Naive thymus-derived CD4-positive, alpha-beta T cell (primary cell): ENCODE data around the gene C2orf66. TPM values are rescaled to one million over a fixed set of nuclear protein-coding genes. Genes with fewer than 3 reads are reported as not detected.

ENCODE experiments used
- ATAC-seq: fragments of 150-1000 bp; cut with Tn5 transposase; 2 replicates; pipeline ENCODE4 v1.10.0; 2021; ENCODE audit warnings: mild to moderate bottlenecking, moderate library complexity
- CTCF ChIA-PET: fragments of 350-600 bp; sonication (Branson Sonifier 250); formaldehyde crosslinking; loops from one replicate; lab custom pipeline; 2021; ENCODE audit warnings: antibody characterized with exemption; lab: Charles Lee
- POLR2A ChIA-PET: fragments of 350-600 bp; sonication (Branson Sonifier 250); formaldehyde crosslinking; loops from one replicate; lab custom pipeline; 2021; ENCODE audit warnings: antibody characterized with exemption, inconsistent platforms; lab: Charles Lee
- DNase-seq, 9 donors: peaks; one replicate each; pipeline versions ENCODE4 v3.0.0 to v3.0.0-alpha.2; 2020 to 2022; ENCODE audit warnings: mixed read lengths in 1 of 9
- H3K27ac ChIP-seq: one replicate; pipeline ENCODE4 v1.7.0; 2013; ENCODE audit warnings: mild to moderate bottlenecking, low read depth, low read length, moderate library complexity
- H3K27me3 ChIP-seq, 2 donors: one replicate each; pipeline ENCODE4 v1.7.0; 2013; ENCODE audit warnings: low read length in 2 of 2, mild to moderate bottlenecking in 2 of 2, moderate library complexity in 2 of 2; ENCODE audit not compliant: control insufficient read depth in 2 of 2, insufficient read depth in 2 of 2
- H3K36me3 ChIP-seq, 3 experiments: 1 replicate in 2 of 3; 2 replicates in 1 of 3; pipeline ENCODE4 v1.7.0; 2013; ENCODE audit warnings: low read length in 3 of 3, mild to moderate bottlenecking in 3 of 3, moderate library complexity in 1 of 3; ENCODE audit not compliant: insufficient read depth in 3 of 3, control insufficient read depth in 2 of 3
- H3K4me1 ChIP-seq, 2 donors: one replicate each; pipeline ENCODE4 v1.7.0; 2013; ENCODE audit warnings: low read length in 2 of 2, mild to moderate bottlenecking in 2 of 2, moderate library complexity in 1 of 2; ENCODE audit not compliant: control insufficient read depth in 2 of 2, insufficient read depth in 2 of 2
- H3K4me3 ChIP-seq: 2 replicates; pipeline ENCODE4 v1.7.0; 2013; ENCODE audit warnings: mild to moderate bottlenecking, low read length
- H3K9me3 ChIP-seq, 3 experiments: 1 replicate in 2 of 3; 2 replicates in 1 of 3; pipeline ENCODE4 v1.7.0; 2013; ENCODE audit warnings: low read length in 3 of 3; ENCODE audit not compliant: control insufficient read depth in 2 of 3
- H3K27ac Mint-ChIP-seq, 9 donors: one replicate each; pipeline ENCODE4 v1.8.0; 2020 to 2022; ENCODE audit warnings: mixed read lengths in 9 of 9, mild to moderate bottlenecking in 8 of 9, moderate library complexity in 5 of 9, inconsistent platforms in 2 of 9
- H3K27me3 Mint-ChIP-seq, 5 donors: one replicate each; pipeline ENCODE4 v1.8.0; 2021 to 2022; ENCODE audit warnings: mixed read lengths in 5 of 5, mild to moderate bottlenecking in 1 of 5
- H3K36me3 Mint-ChIP-seq, 5 donors: one replicate each; pipeline ENCODE4 v1.8.0; 2020 to 2022; ENCODE audit warnings: mixed read lengths in 5 of 5, mild to moderate bottlenecking in 3 of 5, inconsistent platforms in 1 of 5
- H3K4me1 Mint-ChIP-seq, 7 donors: one replicate each; pipeline ENCODE4 v1.8.0; 2020 to 2022; ENCODE audit warnings: mixed read lengths in 7 of 7, mild to moderate bottlenecking in 3 of 7, inconsistent platforms in 1 of 7
- H3K4me3 Mint-ChIP-seq, 10 donors: one replicate each; pipeline ENCODE4 v1.8.0; 2020 to 2022; ENCODE audit warnings: mild to moderate bottlenecking in 10 of 10, mixed read lengths in 10 of 10, moderate library complexity in 6 of 10, inconsistent platforms in 2 of 10
- H3K9me3 Mint-ChIP-seq, 11 donors: one replicate each; pipeline ENCODE4 v1.8.0; 2020 to 2022; ENCODE audit warnings: mixed read lengths in 11 of 11, mild to moderate bottlenecking in 4 of 11, inconsistent platforms in 1 of 11, moderate library complexity in 1 of 11
- intact Hi-C, 2 donors: fragments of 100-400 bp; cut with micrococcal nuclease; formaldehyde crosslinking; loops; one replicate each; pipeline ENCODE4 v1.15.1; 2023
- polyA plus RNA-seq, 2 donors: library from polyadenylated mRNA; unstranded; fragments of 300-500 nt; fragmentation: Illumina TruSeq; gene quantifications; one replicate each; pipeline ENCODE4 v1.2.3, GENCODE V29; 2021
- total RNA-seq, 6 experiments: library from RNA in 5 of 6; stranded (reverse) in 5 of 6; gene quantifications; 1 replicate in 5 of 6; 2 replicates in 1 of 6; pipeline ENCODE4 v1.2.3 and lab custom pipeline; 2021 to 2026

Gene C2orf66
- total RNA-seq = under 1 TPM in 1 of 5 experiments, not detected in 4; 0.53 TPM
- not detected for polyA plus RNA-seq
- total RNA-seq (lab: John Stamatoyannopoulos, UW) = not detected

DNA sequence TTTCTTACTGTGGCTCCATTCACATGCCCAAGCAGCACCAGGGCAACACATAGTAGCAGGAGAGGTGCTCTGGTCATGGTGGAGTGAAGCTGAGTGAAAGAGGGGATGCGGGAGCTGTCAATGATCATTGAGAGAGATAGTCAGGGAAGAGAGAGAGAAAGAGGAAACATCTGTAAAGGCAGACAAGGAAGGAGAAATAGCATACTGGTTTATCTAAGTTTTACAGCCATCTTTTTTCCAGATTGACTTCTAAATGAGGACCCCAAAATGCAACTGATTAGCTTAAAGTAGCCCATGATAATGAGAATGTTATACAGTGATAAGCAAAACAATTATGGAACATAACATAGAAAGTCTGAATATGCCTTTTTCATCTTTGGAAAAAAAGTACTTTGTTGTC, at the start of gene C2orf66:
TSS of gene C2orf66 (minus strand) at position 96 of the 400 bp plus-strand sequence. CDS start at position 77, 19 bp downstream.
- H3K27ac ChIP-seq = no peak within 1 kb of the TSS
- peaks cover 0 to 8% (median 0%) of the 10 kb centered on the region in 5 donors for H3K36me3 Mint-ChIP-seq
- no peak within 1 kb of the TSS for H3K27ac Mint-ChIP-seq
- ChIA-PET CTCF (no interaction called here), POLR2A (no interaction called here)
- no peaks in the 10 kb centered on the region for H3K27me3 ChIP-seq
- intact Hi-C loops = no loop called here
- peaks cover 24 to 49% (median 32%) of the 10 kb centered on the region in 5 donors for H3K27me3 Mint-ChIP-seq
- no peak within 1 kb of the TSS for H3K4me3 ChIP-seq
- ATAC-seq (no peak), DNase-seq (no peak)
- H3K9me3 ChIP-seq = no peaks in the 10 kb centered on the region
- H3K36me3 ChIP-seq = no peaks in the 10 kb centered on the region
- H3K4me3 Mint-ChIP-seq = no peak within 1 kb of the TSS
- peaks cover 0 to 4% (median 0%) of the 10 kb centered on the region in 7 donors for H3K4me1 Mint-ChIP-seq
- peaks cover 0 to 8% (median 4%) of the 10 kb centered on the region in 11 donors for H3K9me3 Mint-ChIP-seq
- H3K4me1 ChIP-seq = no peaks in the 10 kb centered on the region

DNA sequence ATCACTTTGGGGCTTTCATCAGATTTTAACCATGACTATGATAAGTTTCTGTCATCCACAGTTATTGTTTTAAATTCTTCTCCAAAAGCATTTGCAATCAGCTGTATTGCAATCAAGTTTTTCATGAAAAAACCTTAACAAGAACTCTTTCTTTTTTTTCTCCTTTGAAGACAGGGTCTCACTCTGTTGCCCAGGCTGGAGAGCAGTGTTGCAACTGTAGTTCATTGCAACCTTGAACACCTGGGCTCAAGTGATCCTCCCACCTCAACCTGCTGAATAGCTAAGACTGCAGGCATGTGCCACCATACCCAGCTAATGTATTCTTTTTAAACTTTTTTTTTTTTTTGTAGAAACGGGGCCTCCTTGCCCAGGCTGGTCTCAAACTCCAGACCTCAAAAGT, 45.5 kb upstream of the C2orf66 start:
- Histone ChIP-seq H3K36me3 (no peaks in the 10 kb centered on the region), H3K9me3 (peaks cover 0 to 6% (median 0%) of the 10 kb centered on the region in 3 experiments), H3K27me3 (no peaks in the 10 kb centered on the region), H3K4me3 (no peak overlapping the region), H3K27ac (no peak overlapping the region), H3K4me1 (no peaks in the 10 kb centered on the region)
- H3K36me3 Mint-ChIP-seq = peaks cover 6 to 34% (median 30%) of the 10 kb centered on the region in 5 donors
- CTCF ChIA-PET = no interaction called here
- H3K27me3 Mint-ChIP-seq = no peaks in the 10 kb centered on the region
- peaks cover 0 to 15% (median 8%) of the 10 kb centered on the region in 11 donors for H3K9me3 Mint-ChIP-seq
- no peak for ATAC-seq
- intact Hi-C loops = no loop called here
- POLR2A ChIA-PET = no interaction called here
- H3K4me3 Mint-ChIP-seq = no peak overlapping the region
- no peak overlapping the region for H3K27ac Mint-ChIP-seq
- peaks cover 0 to 22% (median 0%) of the 10 kb centered on the region in 7 donors for H3K4me1 Mint-ChIP-seq
- no peak for DNase-seq

DNA sequence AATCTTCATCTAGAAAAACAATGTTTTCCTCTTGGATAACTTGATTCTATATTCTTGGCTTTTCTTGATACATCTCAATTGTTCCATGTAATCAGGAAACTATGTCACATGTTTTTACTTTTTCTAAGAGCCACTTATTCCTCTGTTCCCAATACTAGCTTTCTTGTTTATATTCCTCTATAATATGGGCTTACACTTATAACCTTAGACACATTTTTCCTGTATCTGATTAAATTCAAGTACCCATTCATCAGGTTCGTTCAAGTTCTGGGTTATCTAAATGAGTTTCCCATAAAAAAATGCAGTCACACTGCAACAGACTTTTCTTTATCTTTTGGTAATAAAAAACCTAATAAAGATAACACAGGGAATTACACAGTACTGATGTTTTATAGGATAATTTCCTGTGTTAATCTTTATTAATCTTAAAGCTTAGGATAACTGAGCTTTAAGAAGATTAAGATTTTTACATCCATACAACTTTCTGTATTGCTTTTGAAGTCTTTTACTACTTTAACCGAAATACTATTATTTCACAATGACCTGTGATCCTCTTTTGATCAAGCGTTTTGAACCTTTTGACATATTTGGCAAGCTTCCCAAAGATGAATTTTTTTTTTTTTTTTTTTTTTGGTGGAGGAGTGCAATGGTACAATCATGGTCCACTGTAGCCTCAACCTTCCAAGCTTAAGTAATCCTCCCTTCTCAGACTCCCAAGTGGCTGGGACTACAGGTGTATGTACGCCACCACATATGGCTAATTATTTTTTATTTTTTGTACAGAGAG, 44.3 kb upstream of the C2orf66 start:
- Histone ChIP-seq H3K4me1 (no peaks in the 10 kb centered on the region), H3K9me3 (no peaks in the 10 kb centered on the region), H3K27ac (no peak overlapping the region), H3K4me3 (no peak overlapping the region), H3K27me3 (no peaks in the 10 kb centered on the region), H3K36me3 (no peaks in the 10 kb centered on the region)
- Mint-ChIP-seq H3K4me3 (no peak overlapping the region), H3K27me3 (no peaks in the 10 kb centered on the region), H3K4me1 (peaks cover 0 to 22% (median 0%) of the 10 kb centered on the region in 7 donors), H3K27ac (peak overlapping the region in 2 of 9 donors; percentile 64 to 66), H3K9me3 (peaks cover 0 to 4% (median 2%) of the 10 kb centered on the region in 11 donors), H3K36me3 (peaks cover 3 to 24% (median 19%) of the 10 kb centered on the region in 5 donors)
- ChIA-PET CTCF (interaction anchor here (0.7 kb wide), 1 partner anchor 74 kb away, joined by 4 read pairs; no protein-coding TSS in a partner anchor), POLR2A (interaction anchor here (0.6 kb wide), 1 partner anchor 71 kb away, joined by 4 read pairs; no protein-coding TSS in a partner anchor)
- intact Hi-C loops = no loop called here
- DNase-seq (no peak), ATAC-seq (no peak)

DNA sequence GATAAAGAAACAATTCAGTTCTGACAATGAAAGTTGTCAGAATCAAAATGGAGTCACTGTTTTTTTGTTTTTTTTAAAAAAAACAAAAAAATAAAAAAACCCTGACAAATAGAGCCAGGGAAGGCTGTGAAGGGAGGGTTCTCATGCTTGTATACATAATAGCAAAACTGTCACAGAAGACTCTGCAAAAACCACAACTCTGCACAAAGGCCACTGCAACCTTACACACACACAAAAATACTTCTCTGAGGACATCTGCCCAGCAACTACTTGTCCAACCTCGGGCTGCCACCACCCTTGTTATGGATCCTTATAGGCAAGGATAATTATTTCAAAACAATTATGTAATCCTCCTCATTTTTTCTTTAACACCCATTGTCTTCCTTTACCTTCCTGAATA, 41.9 kb upstream of the C2orf66 start:
- H3K4me3 Mint-ChIP-seq = no peak overlapping the region
- H3K9me3 ChIP-seq = no peaks in the 10 kb centered on the region
- no peaks in the 10 kb centered on the region for H3K27me3 ChIP-seq
- ATAC-seq = no peak
- no peak for DNase-seq
- H3K4me3 ChIP-seq = no peak overlapping the region
- no peak overlapping the region for H3K27ac ChIP-seq
- H3K36me3 ChIP-seq = no peaks in the 10 kb centered on the region
- peak overlapping the region in 1 of 9 donors; percentile 63 for H3K27ac Mint-ChIP-seq
- no peaks in the 10 kb centered on the region for H3K27me3 Mint-ChIP-seq
- CTCF ChIA-PET = no interaction called here
- POLR2A ChIA-PET = no interaction called here
- peaks cover 0 to 18% (median 0%) of the 10 kb centered on the region in 5 donors for H3K36me3 Mint-ChIP-seq
- H3K4me1 Mint-ChIP-seq = peaks cover 0 to 27% (median 0%) of the 10 kb centered on the region in 7 donors
- H3K4me1 ChIP-seq = no peaks in the 10 kb centered on the region
- H3K9me3 Mint-ChIP-seq = no peaks in the 10 kb centered on the region
- intact Hi-C loops = no loop called here

DNA sequence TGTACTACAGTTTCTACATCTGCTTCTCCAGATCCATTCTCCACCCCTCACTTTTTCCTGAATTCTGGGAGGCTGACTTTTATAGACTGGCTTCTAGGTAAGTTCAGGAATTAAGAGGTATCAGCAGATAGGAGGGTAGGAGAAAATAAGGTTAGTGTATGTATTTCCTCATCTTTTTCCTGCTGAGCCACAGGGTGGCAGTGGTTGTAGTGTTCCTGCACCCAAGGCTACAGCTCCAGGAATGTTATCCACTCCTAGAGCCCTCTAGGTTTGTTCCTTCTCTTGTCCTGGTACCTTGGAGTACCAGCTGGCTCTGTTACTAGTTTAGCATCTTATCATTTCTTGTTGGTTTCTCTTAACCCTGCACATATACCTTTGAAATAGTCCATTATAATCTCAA, 40.7 kb upstream of the C2orf66 start:
- Mint-ChIP-seq H3K9me3 (no peaks in the 10 kb centered on the region), H3K4me1 (peaks cover 0 to 29% (median 0%) of the 10 kb centered on the region in 7 donors), H3K27me3 (no peaks in the 10 kb centered on the region), H3K27ac (peak overlapping the region in 1 of 9 donors; percentile 10), H3K36me3 (peaks cover 0 to 21% (median 0%) of the 10 kb centered on the region in 5 donors), H3K4me3 (no peak overlapping the region)
- ChIA-PET CTCF (no interaction called here), POLR2A (interaction anchor here (0.7 kb wide), 1 partner anchor 1271 kb away, joined by 3 read pairs; no protein-coding TSS in a partner anchor)
- H3K4me3 ChIP-seq = no peak overlapping the region
- no peak overlapping the region for H3K27ac ChIP-seq
- DNase-seq = no peak
- H3K9me3 ChIP-seq = no peaks in the 10 kb centered on the region
- intact Hi-C loops = loop anchor here in 1 of 2 donors (10.0 kb wide), 1 partner anchor 545 kb away; no protein-coding TSS in a partner anchor
- H3K36me3 ChIP-seq = no peaks in the 10 kb centered on the region
- H3K27me3 ChIP-seq = no peaks in the 10 kb centered on the region
- ATAC-seq = no peak
- H3K4me1 ChIP-seq = no peaks in the 10 kb centered on the region

DNA sequence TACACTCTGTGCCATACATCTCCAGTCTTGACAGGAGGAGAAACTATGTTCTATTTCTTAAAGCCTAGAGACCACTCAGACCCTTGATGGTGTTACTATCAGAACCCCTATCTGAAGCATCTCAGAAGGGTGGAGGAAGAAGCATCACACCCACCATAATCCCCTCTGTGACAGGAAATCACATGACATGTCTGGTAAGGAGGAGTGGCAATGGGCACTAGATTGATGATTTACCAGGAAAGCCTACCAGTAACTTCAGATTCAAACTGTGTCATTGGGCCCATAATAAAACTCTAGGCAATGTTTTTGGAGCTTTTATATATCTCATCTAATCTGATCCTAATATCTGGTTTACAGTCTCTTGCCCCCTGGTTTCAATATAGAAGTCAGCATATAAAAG, 37.1 kb upstream of the C2orf66 start:
- intact Hi-C loops = loop anchor here in 1 of 2 donors (10.0 kb wide), 1 partner anchor 549 kb away; no protein-coding TSS in a partner anchor
- Mint-ChIP-seq H3K36me3 (peaks cover 0 to 25% (median 7%) of the 10 kb centered on the region in 5 donors), H3K4me3 (no peak overlapping the region), H3K4me1 (peaks cover 0 to 15% (median 0%) of the 10 kb centered on the region in 7 donors), H3K9me3 (no peaks in the 10 kb centered on the region), H3K27me3 (no peaks in the 10 kb centered on the region), H3K27ac (no peak overlapping the region)
- Histone ChIP-seq H3K9me3 (no peaks in the 10 kb centered on the region), H3K36me3 (no peaks in the 10 kb centered on the region), H3K27ac (no peak overlapping the region), H3K4me3 (no peak overlapping the region), H3K27me3 (no peaks in the 10 kb centered on the region), H3K4me1 (no peaks in the 10 kb centered on the region)
- DNase-seq (no peak), ATAC-seq (no peak)
- POLR2A ChIA-PET = no interaction called here
- CTCF ChIA-PET = no interaction called here
